Measurements from ENCODE around the gene GALNT2. TPM values are rescaled to one million over a fixed set of nuclear protein-coding genes. Genes with fewer than 3 reads are reported as not detected.

The GALNT2 gene
- total and polyA plus RNA-seq, 9 of the 15 experiments (the other 6 are each of a cell fraction or from before 2014, with no cell fraction given): 1.6 to 106 (median 51.9) TPM

DNA sequence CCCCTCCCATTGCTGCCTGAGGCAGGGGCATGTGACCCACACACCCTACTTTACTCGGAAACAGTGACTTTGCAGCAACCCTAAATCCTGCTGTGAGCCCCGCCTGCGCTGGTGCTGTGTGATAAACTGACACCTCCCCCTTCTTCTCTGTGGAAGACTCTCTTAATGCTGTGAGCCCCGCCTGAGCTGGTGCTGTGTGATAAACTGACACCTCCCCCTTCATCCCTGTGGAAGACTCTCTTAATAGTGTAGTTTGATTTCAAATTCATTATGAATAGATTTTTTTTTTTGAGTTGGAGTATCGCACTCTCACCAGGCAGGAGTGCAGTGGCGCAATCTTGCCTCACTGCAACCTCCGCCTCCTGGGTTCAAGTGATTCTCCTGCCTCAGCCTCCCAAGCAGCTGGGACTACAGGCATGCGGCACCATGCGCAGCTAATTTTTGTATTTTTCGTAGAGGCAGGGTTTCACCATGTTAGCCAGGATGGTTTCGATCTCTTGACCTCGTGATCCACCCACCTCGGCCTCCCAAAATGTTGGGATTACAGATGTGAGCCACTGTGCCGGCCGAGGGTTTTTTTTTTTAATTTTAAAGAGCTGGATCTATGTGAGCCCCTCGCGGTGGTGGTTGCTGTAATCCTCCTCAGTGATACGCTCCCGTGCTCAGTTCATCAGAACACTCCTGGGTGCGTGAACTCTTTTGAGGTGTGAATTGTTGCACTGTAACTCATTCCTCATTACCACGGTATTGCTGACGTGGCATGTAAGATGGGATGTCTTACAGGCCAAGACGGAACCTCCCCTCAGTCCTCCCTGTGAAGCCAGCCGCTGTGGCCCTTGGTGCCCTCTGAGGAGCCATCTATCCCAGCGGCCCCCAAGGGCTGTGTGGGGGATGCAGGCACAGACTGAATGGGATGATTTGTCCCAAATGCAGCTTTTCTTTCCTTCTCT lies 60.3 kb downstream of the GALNT2 start (continued):
- TF ChIP-seq, protein P1, sequence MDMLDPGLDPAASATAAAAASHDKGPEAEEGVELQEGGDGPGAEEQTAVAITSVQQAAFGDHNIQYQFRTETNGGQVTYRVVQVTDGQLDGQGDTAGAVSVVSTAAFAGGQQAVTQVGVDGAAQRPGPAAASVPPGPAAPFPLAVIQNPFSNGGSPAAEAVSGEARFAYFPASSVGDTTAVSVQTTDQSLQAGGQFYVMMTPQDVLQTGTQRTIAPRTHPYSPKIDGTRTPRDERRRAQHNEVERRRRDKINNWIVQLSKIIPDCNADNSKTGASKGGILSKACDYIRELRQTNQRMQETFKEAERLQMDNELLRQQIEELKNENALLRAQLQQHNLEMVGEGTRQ (CRISPR knock-in tag; IDR thresholded peaks at IDR 0.05): peak; percentile 93
- no peak for TF ChIP-seq CAMTA2 (CRISPR knock-in tag; conservative IDR thresholded peaks at IDR 0.05)
- TF ChIP-seq KDM1A (IDR thresholded peaks at IDR 0.05): peak; percentile 98
- peak; percentile 62; the same call in 1 of the 2 replicates for TF ChIP-seq DMBX1 (CRISPR knock-in tag; IDR thresholded peaks at IDR 0.05; ENCODE audit: borderline replicate concordance)
- 0 out of 2 replicates have a peak, but pooled peaks have one; percentile 53 for TF ChIP-seq GATAD2B (IDR thresholded peaks at IDR 0.05; ENCODE audit: borderline replicate concordance)
- TF ChIP-seq TCF3 (CRISPR knock-in tag; IDR thresholded peaks at IDR 0.05): peak; percentile 97
- peak; percentile 98 for TF ChIP-seq BCOR (IDR thresholded peaks at IDR 0.05)
- 0 out of 4 replicates have a peak, but pooled peaks of 1 of the 2 experiments have one; percentile 46 for TF ChIP-seq BCLAF1 (IDR thresholded peaks at IDR 0.05; ENCODE audit: borderline replicate concordance in 1 of 2, control insufficient read depth in 1 of 2, low read depth in 2 of 2, low read length in 1 of 2)
- TF ChIP-seq ZNF764 (CRISPR knock-in tag; IDR thresholded peaks at IDR 0.05; ENCODE audit: low read depth): no peak
- peak; percentile 94 for TF ChIP-seq SMARCE1 (IDR thresholded peaks at IDR 0.05)
- TF ChIP-seq NFYB (IDR thresholded peaks at IDR 0.05; ENCODE audit: extremely low read depth, insufficient read length): no peak
- peak; percentile 99 for TF ChIP-seq CBFA2T3 (IDR thresholded peaks at IDR 0.05)
- no peak for TF ChIP-seq ZNF354B (CRISPR knock-in tag; IDR thresholded peaks at IDR 0.05)
- peak; percentile 82; the same call in 1 of the 2 replicates for TF ChIP-seq ZNF263 (CRISPR knock-in tag; IDR thresholded peaks at IDR 0.05; ENCODE audit: borderline replicate concordance)
- TF ChIP-seq NR2C2 (CRISPR knock-in tag; IDR thresholded peaks at IDR 0.05): no peak
- peak; percentile 64 for TF ChIP-seq NR2C2 (tag; IDR thresholded peaks at IDR 0.05)
- TF ChIP-seq MAFG (tag; conservative IDR thresholded peaks at IDR 0.05): peak; percentile 97
- TF ChIP-seq MTF1 (CRISPR knock-in tag; IDR thresholded peaks at IDR 0.05; ENCODE audit: borderline replicate concordance): peak; percentile 17
- TF ChIP-seq MCM7 (IDR thresholded peaks at IDR 0.05): no peak

Measured in K562 (cell line).